ENCODE measurements around the gene CAMK1D.

Gene CAMK1D

DNA sequence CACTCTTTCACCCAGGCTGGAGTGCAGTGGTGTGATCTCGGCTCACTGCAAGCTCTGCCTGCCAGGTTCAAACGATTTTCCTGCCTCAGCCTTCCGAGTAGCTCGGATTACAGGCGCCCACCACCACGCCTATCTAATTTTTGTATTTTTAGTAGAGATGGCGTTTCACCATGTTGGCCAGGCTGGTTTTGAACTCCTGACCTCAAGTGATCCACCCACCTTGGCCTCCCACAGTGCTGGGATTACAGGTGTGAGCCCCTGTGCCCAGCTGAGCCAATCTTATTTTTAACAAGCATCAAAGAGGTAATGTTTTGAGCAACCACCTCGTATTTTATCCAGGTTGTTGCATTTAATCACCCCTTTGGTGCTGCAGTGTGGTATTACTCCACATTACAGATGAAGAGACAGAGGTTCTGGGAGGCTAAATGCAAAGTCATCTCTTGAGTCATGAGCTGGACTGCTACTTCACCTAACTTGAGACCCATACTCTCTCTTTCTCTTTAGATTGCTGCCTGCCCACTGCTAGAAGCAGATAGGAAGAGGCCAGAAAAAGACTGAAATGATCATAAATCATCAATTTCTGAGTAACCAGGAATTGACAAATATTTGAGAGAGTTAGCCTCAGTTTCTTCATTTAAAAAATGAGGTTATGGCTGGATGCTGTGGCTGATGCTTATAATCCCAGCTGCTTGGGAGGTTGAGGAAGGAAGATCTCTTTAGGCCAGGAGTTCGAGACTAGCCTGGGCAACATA lies 116.2 kb downstream of the CAMK1D start:
- TF ChIP-seq, protein P1, sequence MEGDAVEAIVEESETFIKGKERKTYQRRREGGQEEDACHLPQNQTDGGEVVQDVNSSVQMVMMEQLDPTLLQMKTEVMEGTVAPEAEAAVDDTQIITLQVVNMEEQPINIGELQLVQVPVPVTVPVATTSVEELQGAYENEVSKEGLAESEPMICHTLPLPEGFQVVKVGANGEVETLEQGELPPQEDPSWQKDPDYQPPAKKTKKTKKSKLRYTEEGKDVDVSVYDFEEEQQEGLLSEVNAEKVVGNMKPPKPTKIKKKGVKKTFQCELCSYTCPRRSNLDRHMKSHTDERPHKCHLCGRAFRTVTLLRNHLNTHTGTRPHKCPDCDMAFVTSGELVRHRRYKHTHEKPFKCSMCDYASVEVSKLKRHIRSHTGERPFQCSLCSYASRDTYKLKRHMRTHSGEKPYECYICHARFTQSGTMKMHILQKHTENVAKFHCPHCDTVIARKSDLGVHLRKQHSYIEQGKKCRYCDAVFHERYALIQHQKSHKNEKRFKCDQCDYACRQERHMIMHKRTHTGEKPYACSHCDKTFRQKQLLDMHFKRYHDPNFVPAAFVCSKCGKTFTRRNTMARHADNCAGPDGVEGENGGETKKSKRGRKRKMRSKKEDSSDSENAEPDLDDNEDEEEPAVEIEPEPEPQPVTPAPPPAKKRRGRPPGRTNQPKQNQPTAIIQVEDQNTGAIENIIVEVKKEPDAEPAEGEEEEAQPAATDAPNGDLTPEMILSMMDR (IDR thresholded peaks at IDR 0.05; ENCODE audit: low read depth, low read length, missing control alignments) = no peak
- in situ Hi-C loops (cut with HindIII; ENCODE audit: low sequenced_read_pairs) = no loop called here
- no peak overlapping the region for H3K4me3 ChIP-seq (ENCODE audit: low read depth, low read length)
- DNase-seq (ENCODE audit: low read depth) = no peak

DNA sequence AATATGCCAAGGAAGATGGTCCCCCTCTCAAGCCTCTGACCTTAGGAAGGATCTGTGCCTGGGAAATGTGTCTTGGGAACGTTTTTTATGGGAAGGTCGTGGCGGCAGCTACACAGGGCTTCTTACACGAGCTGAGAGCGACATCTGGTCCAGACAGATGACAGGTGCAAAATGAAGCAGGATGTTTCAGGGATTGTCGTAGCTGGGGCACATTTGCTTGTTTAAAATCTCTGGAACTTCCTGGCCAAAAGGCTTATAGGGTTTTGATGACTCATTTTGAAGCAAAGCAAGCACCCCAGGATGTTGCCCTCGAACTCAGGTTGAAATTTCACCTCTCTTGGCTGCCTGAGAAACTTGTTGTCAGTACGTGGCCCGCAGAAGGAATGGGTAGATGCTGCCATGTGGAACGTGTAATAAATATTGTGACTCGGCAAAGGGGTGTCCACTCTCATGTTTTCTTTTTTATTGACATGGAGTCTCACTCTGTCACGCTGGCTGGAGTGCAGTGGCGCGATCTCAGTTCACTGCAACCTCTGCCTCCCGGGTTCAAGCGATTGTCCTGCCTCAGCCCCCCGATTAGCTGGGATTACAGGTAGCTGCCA lies 117.5 kb downstream of the CAMK1D start:
- no peak for DNase-seq (ENCODE audit: low read depth)
- no peak overlapping the region for H3K4me3 ChIP-seq (ENCODE audit: low read depth, low read length)
- in situ Hi-C loops (cut with HindIII; ENCODE audit: low sequenced_read_pairs) = no loop called here
- TF ChIP-seq, protein P1 (IDR thresholded peaks at IDR 0.05; ENCODE audit: low read depth, low read length, missing control alignments) = no peak

DNA sequence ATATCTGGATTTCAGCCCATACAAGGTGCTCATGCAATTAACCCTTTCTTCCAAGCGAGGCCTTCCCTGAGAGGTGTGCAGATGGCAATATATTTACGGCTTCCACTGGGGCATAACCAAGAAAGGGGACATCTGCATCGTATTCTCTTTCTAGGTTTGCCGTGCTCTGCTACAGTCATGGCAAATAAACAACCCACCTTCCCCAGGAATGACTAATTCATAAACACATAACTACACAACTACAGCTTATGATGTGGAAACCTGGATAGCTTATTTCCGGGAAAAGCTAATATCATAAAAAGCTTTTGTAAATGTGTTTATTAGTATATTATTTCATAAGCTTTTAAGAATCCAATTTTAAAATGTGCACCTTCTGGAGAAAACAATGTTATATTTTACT lies 120.0 kb downstream of the CAMK1D start:
- DNase-seq (ENCODE audit: low read depth) = no peak
- H3K4me3 ChIP-seq (ENCODE audit: low read depth, low read length) = no peak overlapping the region
- TF ChIP-seq, protein P1 (IDR thresholded peaks at IDR 0.05; ENCODE audit: low read depth, low read length, missing control alignments) = no peak
- in situ Hi-C loops (cut with HindIII; ENCODE audit: low sequenced_read_pairs) = no loop called here

DNA sequence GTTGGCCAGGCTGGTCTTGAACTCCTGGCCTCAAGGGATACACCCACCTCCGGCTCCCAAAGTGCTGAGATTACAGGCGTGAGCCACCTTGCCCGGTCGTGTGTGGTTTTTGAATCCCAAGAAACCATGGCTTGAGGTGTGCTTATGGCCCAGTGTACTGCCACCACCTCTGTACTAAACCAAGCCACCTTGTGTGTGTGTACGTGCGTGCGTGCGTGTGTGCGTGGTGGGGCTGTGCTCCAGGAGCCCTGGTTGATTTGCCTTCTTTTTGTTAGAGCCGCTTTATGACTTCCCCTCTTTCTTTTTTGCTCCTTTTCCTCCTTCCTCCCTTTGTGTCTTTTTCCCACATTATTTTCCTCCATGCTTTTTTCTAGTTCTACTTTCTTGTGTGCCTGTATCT lies 121.4 kb downstream of the CAMK1D start:
- no peak overlapping the region for H3K4me3 ChIP-seq (ENCODE audit: low read depth, low read length)
- TF ChIP-seq, protein P1 (IDR thresholded peaks at IDR 0.05; ENCODE audit: low read depth, low read length, missing control alignments) = no peak
- in situ Hi-C loops (cut with HindIII; ENCODE audit: low sequenced_read_pairs) = no loop called here
- DNase-seq (ENCODE audit: low read depth) = no peak

DNA sequence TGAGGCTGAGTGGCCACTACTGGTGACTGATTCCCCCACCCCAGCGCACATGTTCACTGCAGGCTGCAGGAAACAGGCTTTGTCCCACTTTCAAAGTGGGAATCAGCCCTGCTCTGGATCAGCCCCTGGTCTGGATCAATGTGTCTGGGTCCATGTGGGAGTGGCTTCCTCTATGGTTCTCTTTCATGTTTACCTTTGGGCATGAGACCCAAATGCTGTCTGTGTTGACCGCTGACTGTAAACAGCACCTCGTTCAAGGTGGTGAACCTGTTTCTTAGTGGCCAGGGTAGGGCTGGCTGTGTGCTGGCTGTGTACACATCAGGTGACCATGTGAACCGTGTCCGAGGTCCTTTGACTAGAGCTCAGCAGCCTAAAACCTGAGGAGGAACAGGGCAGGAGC lies 121.8 kb downstream of the CAMK1D start:
- in situ Hi-C loops (cut with HindIII; ENCODE audit: low sequenced_read_pairs) = no loop called here
- H3K4me3 ChIP-seq (ENCODE audit: low read depth, low read length) = no peak overlapping the region
- no peak for DNase-seq (ENCODE audit: low read depth)
- TF ChIP-seq, protein P1 (IDR thresholded peaks at IDR 0.05; ENCODE audit: low read depth, low read length, missing control alignments) = no peak

DNA sequence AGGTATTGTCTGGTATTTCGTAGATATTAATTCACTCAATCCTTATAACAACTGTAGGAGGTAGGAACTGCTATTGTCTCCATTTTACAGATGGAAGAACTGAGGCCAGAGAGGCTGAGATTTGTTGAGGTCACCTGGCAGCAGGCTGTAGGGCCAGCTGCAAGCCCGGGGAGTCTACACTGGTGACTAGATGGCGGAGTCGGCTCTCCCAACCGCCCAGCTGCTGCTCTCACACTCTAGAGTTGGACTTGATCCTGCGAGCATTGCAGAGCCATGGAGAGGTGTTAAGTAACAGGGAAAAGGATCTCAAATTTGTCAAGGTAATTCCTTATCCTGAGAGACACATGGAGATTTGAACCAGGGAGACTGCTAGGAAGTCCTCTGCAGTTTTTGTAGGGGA lies 124.1 kb downstream of the CAMK1D start:
- TF ChIP-seq, protein P1 (IDR thresholded peaks at IDR 0.05; ENCODE audit: low read depth, low read length, missing control alignments) = no peak
- H3K4me3 ChIP-seq (ENCODE audit: low read depth, low read length) = no peak overlapping the region
- in situ Hi-C loops (cut with HindIII; ENCODE audit: low sequenced_read_pairs) = no loop called here
- DNase-seq (ENCODE audit: low read depth) = no peak

Data from astrocyte of the cerebellum (primary cell).